GM12891 (cell line): ENCODE data around the gene TMEM192.

ENCODE experiments used
- POLR2A ChIP-seq: IDR thresholded peaks from 2 replicates; pipeline ENCODE4 v1.6.1; 2011; ENCODE audit warnings: low read depth, low read length, control low read depth
- POLR2AphosphoS5 ChIP-seq: IDR thresholded peaks from 2 replicates; pipeline ENCODE4 v1.6.1; 2011; ENCODE audit warnings: low read depth, low read length, control low read depth
- POU2F2 ChIP-seq: IDR thresholded peaks from 2 replicates; pipeline ENCODE4 v1.6.1; 2011; ENCODE audit warnings: low read depth, mild to moderate bottlenecking, control low read depth, low read length, moderate library complexity
- SPI1 ChIP-seq: IDR thresholded peaks from 2 replicates; pipeline ENCODE4 v1.6.1; 2011; ENCODE audit warnings: low read depth, low read length, control low read depth
- TAF1 ChIP-seq: IDR thresholded peaks from 2 replicates; pipeline ENCODE4 v1.6.1; 2011; ENCODE audit warnings: low read depth, low read length, control low read depth

- no peak for TF ChIP-seq POLR2AphosphoS5
- TF ChIP-seq TAF1 = no peak
- TF ChIP-seq POLR2A = no peak
- no peak for TF ChIP-seq SPI1
- TF ChIP-seq POU2F2 = no peak
These were observed 81.0 kb downstream of the TMEM192 start, which contains the start of gene TRIM60 for GRCh38 chr4:165031436-165032211.
